SK-N-SH (cell line): ENCODE measurements around the gene MUC2.

Experiments
- CTCF ChIP-seq: fragments of 200-600 bp; sonication (generic); IDR thresholded peaks from 2 replicates; pipeline ENCODE4 v1.6.1; 2017; ENCODE audit warnings: antibody characterized with exemption, mild to moderate bottlenecking, moderate library complexity
- EP300 ChIP-seq, 2 experiments: IDR thresholded peaks; 2 replicates each; pipeline versions ENCODE4 v1.4.0 to v1.6.1; 2012; ENCODE audit warnings: borderline replicate concordance in 1 of 2, low read depth in 1 of 2, low read length in 1 of 2
- FOSL2 ChIP-seq: IDR thresholded peaks from 2 replicates; pipeline ENCODE4 v1.4.0; 2012; ENCODE audit warnings: low read depth, mild to moderate bottlenecking, moderate library complexity, borderline replicate concordance
- GATA2 ChIP-seq: sonication (generic); formaldehyde crosslinking; IDR thresholded peaks from 2 replicates; pipeline ENCODE4 v1.5.0; 2020; ENCODE audit warnings: mild to moderate bottlenecking, missing genetic modification reagents
- MAX ChIP-seq: IDR thresholded peaks from 2 replicates; pipeline ENCODE4 v1.4.0; 2012; ENCODE audit warnings: low read depth
- MXI1 ChIP-seq: IDR thresholded peaks from 2 replicates; pipeline ENCODE4 v1.6.1; 2012; ENCODE audit warnings: mild to moderate bottlenecking, low read depth, low read length, improper control_type of control experiment
- POLR2AphosphoS5 ChIP-seq: IDR thresholded peaks from 2 replicates; pipeline ENCODE4 v1.6.1; 2012; ENCODE audit warnings: low read depth, low read length
- RAD21 ChIP-seq: IDR thresholded peaks from 2 replicates; pipeline ENCODE4 v1.6.1; 2012; ENCODE audit warnings: mild to moderate bottlenecking, low read length
- RCOR1 ChIP-seq: fragments of 150-350 bp; IDR thresholded peaks from 2 replicates; pipeline ENCODE4 v1.6.1; 2017; ENCODE audit warnings: antibody characterized with exemption, low read length
- RFX5 ChIP-seq: IDR thresholded peaks from 2 replicates; pipeline ENCODE4 v1.6.1; 2012; ENCODE audit warnings: mild to moderate bottlenecking, improper control_type of control experiment, low read length
- SMC3 ChIP-seq: IDR thresholded peaks from 2 replicates; pipeline ENCODE4 v1.6.1; 2012; ENCODE audit warnings: low read depth, low read length, improper control_type of control experiment
- YY1 ChIP-seq: IDR thresholded peaks from 2 replicates; pipeline ENCODE4 v1.4.0; 2012; ENCODE audit warnings: low read depth, mild to moderate bottlenecking
- TF ChIP-seq, protein P1 (sequence below): fragments of 150-350 bp; IDR thresholded peaks from 2 replicates; pipeline ENCODE4 v1.6.1; 2017; ENCODE audit warnings: antibody characterized with exemption, low read length, low read depth, borderline replicate concordance
- TF ChIP-seq, protein P2 (sequence below): IDR thresholded peaks from 2 replicates; pipeline ENCODE4 v1.4.0; 2012; ENCODE audit warnings: low read depth, borderline replicate concordance

- TF ChIP-seq RFX5 (no peak), YY1 (no peak), EP300 (IDR thresholded peaks at IDR 0.05; ENCODE audit: borderline replicate concordance in 1 of 2, low read depth in 1 of 2, low read length in 1 of 2) (no peak), POLR2AphosphoS5 (no peak), CTCF (no peak), RAD21 (no peak), SMC3 (no peak), FOSL2 (no peak), MAX (no peak), RCOR1 (no peak), GATA2 (CRISPR knock-in tag) (no peak), MXI1 (no peak)
- TF ChIP-seq, protein P1, sequence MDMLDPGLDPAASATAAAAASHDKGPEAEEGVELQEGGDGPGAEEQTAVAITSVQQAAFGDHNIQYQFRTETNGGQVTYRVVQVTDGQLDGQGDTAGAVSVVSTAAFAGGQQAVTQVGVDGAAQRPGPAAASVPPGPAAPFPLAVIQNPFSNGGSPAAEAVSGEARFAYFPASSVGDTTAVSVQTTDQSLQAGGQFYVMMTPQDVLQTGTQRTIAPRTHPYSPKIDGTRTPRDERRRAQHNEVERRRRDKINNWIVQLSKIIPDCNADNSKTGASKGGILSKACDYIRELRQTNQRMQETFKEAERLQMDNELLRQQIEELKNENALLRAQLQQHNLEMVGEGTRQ = no peak
- TF ChIP-seq, protein P2, sequence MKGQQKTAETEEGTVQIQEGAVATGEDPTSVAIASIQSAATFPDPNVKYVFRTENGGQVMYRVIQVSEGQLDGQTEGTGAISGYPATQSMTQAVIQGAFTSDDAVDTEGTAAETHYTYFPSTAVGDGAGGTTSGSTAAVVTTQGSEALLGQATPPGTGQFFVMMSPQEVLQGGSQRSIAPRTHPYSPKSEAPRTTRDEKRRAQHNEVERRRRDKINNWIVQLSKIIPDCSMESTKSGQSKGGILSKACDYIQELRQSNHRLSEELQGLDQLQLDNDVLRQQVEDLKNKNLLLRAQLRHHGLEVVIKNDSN = no peak
Observed at GRCh38 chr11:1041936-1042608, 32.6 kb upstream of the MUC2 start.
